Psoas muscle (tissue), 8 donors: ENCODE measurements around the gene CACNA1F. TPM values are rescaled to one million over a fixed set of nuclear protein-coding genes. Genes with fewer than 3 reads are reported as not detected.

ENCODE experiments used
- ATAC-seq, 4 donors: fragments of 200-7000 bp; cut with Tn5 transposase; one replicate each; pipeline ENCODE4 v1.9.1; 2020; ENCODE audit warnings: moderate library complexity in 3 of 4, mild to moderate bottlenecking in 2 of 4
- DNase-seq, 2 donors: peaks; one replicate each; pipeline ENCODE4 v3.0.0-alpha.2; 2020
- H3K27ac ChIP-seq: fragments of 200-600 bp; one replicate; pipeline ENCODE4 v1.8.0; 2022
- H3K27me3 ChIP-seq, 3 donors: fragments of 200-600 bp in 1 of 3; one replicate each; pipeline versions ENCODE4 v1.6.1 to v1.8.0; 2013 to 2022; ENCODE audit warnings: low read length in 2 of 3, mild to moderate bottlenecking in 2 of 3, moderate library complexity in 1 of 3; ENCODE audit not compliant: insufficient read depth in 3 of 3
- H3K36me3 ChIP-seq, 2 donors: fragments of 200-600 bp in 1 of 2; one replicate each; pipeline versions ENCODE4 v1.6.1 to v1.8.0; 2013 to 2022; ENCODE audit warnings: low read depth in 1 of 2, mild to moderate bottlenecking in 1 of 2, moderate library complexity in 1 of 2; ENCODE audit not compliant: insufficient read depth in 1 of 2
- H3K4me1 ChIP-seq: fragments of 200-600 bp; one replicate; pipeline ENCODE4 v1.8.0; 2022
- H3K4me3 ChIP-seq: fragments of 200-600 bp; one replicate; pipeline ENCODE4 v1.8.0; 2022; ENCODE audit warnings: mild to moderate bottlenecking
- H3K9me3 ChIP-seq: fragments of 200-600 bp; one replicate; pipeline ENCODE4 v1.8.0; 2022
- CTCF ChIP-seq: fragments of 200-600 bp; IDR thresholded peaks from one replicate; pipeline ENCODE4 v1.8.0; 2022; ENCODE audit warnings: antibody characterized with exemption
- WGBS, 3 donors: extraction: QIAGEN DNeasy Blood & Tissue Kit; methylation state at CpG; one replicate each; pipeline versions ENCODE4 v1.1.6 to v1.1.7; 2013; 5-methylcytosine and 5-hydroxymethylcytosine counted together
- intact Hi-C, 2 donors: fragments of 100-400 bp; cut with DNase I; formaldehyde crosslinking; loops; one replicate each; pipeline versions ENCODE4 v1.11.0 to v1.14.2; 2022
- polyA plus RNA-seq, 3 donors: library from polyadenylated mRNA; stranded (reverse); fragments of 200-250 nt; gene quantifications; one replicate each; pipeline ENCODE4 v1.2.3, GENCODE V29; 2013
- total RNA-seq, 4 donors: library from RNA; stranded (reverse); fragmentation: NEBNext Ultra II Directional in 2 of 4; extraction: Animal tissue kit (Norgen Biotek cat#: 25700) in 2 of 4; gene quantifications; one replicate each; pipeline versions ENCODE4 v1.2.1 to v1.2.4, GENCODE V29; 2021 to 2023
- donor health status: healthy with polysubstance abuse.
- donor health status: DM: no; HTN: no; CAD: no; lungs with moderate emphysema.
- donor health status: Bipolar disorder and iron deficiency.
- donor health status: healthy.
- donor health status: DM: yes; HTN: yes; CAD: no.
- donor health status: DM: no; HTN: no; CAD: no.
- donor health status: DM: no; HTN: no; CAD: no.
- donor health status: DM: yes; HTN: yes; CAD: no.

CACNA1F gene
- total and polyA plus RNA-seq, 7 donors = 0.01 to 0.12 (median 0.03) TPM; not detected in 3

GRCh38 chrX:49178537-49178936 lies 54.6 kb downstream of the CACNA1F start:
- intact Hi-C loops = no loop called here
- Histone ChIP-seq H3K36me3 (peaks cover 3 to 37% of the 10 kb centered on the region in 2 donors), H3K4me1 (no peaks in the 10 kb centered on the region), H3K27ac (peak overlapping the region; percentile 73), H3K4me3 (no peak overlapping the region), H3K9me3 (no peaks in the 10 kb centered on the region), H3K27me3 (no peaks in the 10 kb centered on the region)
- 89 to 100% (median 90%) methylated on average over 3 of the region's 3 CpGs for WGBS, 3 donors
- ATAC-seq (peak in 1 of 4 donors; percentile 2), DNase-seq (no peak)
- no peak for TF ChIP-seq CTCF

GRCh38 chrX:49177873-49178480 lies 55.2 kb downstream of the CACNA1F start:
- peak; percentile 46 to 70 (median 66) for ATAC-seq
- 43 to 69% (median 67%) methylated on average over 14 to 23 of the region's 23 CpGs for WGBS, 3 donors
- Histone ChIP-seq H3K4me1 (no peaks in the 10 kb centered on the region), H3K9me3 (no peaks in the 10 kb centered on the region), H3K36me3 (peaks cover 3 to 38% of the 10 kb centered on the region in 2 donors), H3K4me3 (no peak overlapping the region), H3K27me3 (no peaks in the 10 kb centered on the region), H3K27ac (peak overlapping the region; percentile 73)
- intact Hi-C loops = no loop called here
- DNase-seq = peak in 1 of 2 donors; percentile 66
- no peak for TF ChIP-seq CTCF

- intact Hi-C loops = no loop called here
- WGBS, 3 donors = 63 to 85% (median 76%) methylated on average over 4 of the region's 4 CpGs
- Histone ChIP-seq H3K36me3 (peaks cover 3 to 34% of the 10 kb centered on the region in 2 donors), H3K4me1 (no peaks in the 10 kb centered on the region), H3K27me3 (no peaks in the 10 kb centered on the region), H3K27ac (peak overlapping the region; percentile 73), H3K4me3 (no peak overlapping the region), H3K9me3 (no peaks in the 10 kb centered on the region)
- ATAC-seq = peak; percentile 62 to 85 (median 68)
- TF ChIP-seq CTCF = peak; percentile 21
- DNase-seq = no peak
These were observed 55.8 kb downstream of the CACNA1F start for GRCh38 chrX:49177338-49177833.

GRCh38 chrX:49176421-49177326 lies 56.5 kb downstream of the CACNA1F start:
- H3K9me3 ChIP-seq = no peaks in the 10 kb centered on the region
- no peaks in the 10 kb centered on the region for H3K27me3 ChIP-seq
- ATAC-seq (no peak), DNase-seq (no peak)
- TF ChIP-seq CTCF = no peak
- peaks cover 0 to 29% of the 10 kb centered on the region in 2 donors for H3K36me3 ChIP-seq
- H3K4me1 ChIP-seq = no peaks in the 10 kb centered on the region
- H3K4me3 ChIP-seq = no peak overlapping the region
- 60 to 63% (median 63%) methylated on average over 22 to 27 of the region's 27 CpGs for WGBS, 3 donors
- intact Hi-C loops = no loop called here
- H3K27ac ChIP-seq = peak overlapping the region; percentile 73
